Activated effector memory CD4-positive, alpha-beta T cell treated with anti-CD3 and anti-CD28 coated beads, Interleukin-2, amount 50 U/mL, for 16 hours (primary cell): Measurements from ENCODE around the gene CHEK2.
"Not testable (repeated sequence)": the region's sequence is repeated elsewhere in the genome, so short reads cannot be mapped to it uniquely, and the experiment has no call there.

Experiments
- DNase-seq: peaks from one replicate; pipeline ENCODE4 v3.0.0-alpha.2; 2020

Gene CHEK2

DNA sequence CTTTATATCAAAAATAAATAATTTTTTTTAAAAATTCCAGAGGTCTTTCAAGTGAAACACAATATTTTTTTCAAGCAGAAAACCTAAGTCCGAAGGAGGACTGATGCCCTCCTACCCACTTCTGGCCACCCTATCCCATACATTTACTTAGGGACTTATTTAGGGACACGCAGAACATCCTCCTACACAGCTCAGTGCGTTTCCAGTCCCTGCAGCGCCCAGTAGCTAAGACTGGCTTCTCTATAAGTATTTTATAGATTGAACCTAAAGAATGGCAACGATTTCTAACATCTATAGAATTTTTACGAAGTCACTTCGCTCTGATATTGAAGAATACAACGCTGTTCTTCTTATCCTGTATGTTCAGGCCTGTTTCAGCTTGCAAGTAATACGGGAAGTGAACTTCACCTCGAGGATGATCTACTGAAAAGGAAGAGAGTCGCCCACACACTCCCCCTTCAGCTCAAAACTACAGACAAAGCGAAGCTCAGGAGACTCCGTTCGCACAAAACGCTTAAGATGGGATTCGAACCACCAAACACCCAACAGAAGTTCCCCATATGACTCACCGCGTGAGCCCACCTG is 328 bp downstream of the CHEK2 start:
- no peak for DNase-seq

DNA sequence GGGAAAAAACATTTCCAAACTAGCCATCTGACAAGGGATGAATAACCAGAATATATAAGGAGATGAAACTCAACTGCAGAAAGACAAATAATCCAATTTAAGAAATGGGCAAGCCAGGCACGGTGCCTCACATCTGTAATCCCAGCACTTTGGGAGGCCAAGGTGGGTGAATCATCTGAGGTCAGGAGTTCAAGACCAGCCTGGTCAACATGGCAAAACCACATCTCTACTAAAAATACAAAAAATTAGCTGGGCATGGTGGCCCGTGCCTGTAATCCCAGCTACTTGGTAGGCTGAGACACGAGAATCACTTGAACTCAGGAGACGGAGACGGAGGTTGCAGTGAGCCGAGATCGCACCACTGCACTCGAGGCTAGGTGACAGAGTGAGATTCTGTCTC is 2.7 kb downstream of the CHEK2 start:
- not testable (repeated sequence) for DNase-seq

DNA sequence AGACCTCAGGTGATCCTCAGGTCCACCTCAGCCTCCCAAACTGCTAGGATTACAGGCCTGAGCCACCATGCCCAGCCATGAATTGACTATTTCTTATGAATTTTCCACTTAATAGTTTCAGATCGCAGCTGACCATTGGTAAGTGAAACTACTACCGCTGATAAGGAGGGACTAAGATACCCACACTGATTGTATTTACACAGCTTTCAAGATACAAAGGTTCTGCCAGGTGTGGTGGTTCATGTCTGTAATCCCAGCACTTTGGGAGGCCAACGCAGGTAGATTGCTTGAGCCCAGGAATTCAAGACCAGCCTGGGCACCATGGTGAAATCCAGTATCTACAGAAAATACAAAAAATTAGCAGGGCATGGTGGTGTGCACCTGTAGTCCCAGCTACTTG is 3.9 kb downstream of the CHEK2 start:
- DNase-seq, result no peak

DNA sequence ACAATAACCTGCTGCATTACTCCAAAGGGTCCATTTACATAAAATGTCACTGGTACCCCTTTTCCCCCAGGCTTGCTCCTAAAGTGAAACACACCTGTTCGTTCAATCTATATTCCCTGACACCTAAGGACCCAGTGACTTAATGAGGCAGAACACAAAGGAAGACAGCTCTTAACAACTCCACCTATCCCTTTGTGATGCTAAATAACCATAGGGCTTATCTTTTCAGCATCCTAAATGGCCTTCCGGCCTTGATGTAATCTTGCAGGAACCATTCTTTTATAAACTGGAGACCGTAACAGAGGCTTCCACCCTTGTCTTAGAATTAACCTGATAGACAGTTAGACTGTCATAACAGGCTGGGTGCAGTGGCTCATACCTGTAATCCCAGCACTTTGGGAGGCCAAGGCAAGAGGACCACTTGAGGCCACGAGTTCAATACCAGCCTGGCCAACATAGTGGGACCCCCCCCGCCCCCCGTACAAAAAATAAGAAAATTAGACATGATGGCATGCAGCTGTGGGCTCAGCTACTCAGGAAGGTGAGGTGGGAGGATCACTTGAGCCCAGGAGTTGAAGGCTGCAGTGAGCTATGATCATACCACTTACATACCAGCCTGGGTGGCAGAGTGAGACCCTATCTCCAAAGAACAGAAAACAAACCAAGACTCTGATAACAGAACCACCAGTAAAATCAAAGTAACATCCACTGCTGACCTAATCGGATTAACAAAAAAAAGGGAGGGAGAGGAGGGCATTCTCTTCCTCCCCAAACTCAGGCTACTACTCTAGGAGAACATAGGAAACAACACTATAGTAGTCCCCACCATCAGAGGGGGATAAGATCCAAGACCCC is 5.1 kb downstream of the CHEK2 start:
- DNase-seq, result no peak

DNA sequence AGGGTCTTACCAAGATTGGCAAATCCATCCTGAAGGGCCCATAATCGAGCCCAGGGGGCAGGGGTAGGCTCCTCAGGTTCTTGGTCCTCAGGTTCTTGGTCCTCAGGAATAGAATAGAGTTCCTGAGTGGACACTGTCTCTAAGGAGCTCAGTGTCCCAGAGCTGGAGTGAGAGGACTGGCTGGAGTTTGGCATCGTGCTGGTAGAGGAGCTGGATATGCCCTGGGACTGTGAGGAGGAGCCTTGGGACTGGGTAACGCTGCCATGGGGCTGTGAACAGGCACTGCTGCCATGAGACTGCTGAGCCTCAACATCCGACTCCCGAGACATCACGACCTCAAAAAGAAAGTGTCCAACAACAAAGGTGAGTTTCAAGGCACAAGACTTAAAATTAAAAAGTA is 7.2 kb downstream of the CHEK2 start:
- DNase-seq, result no peak

DNA sequence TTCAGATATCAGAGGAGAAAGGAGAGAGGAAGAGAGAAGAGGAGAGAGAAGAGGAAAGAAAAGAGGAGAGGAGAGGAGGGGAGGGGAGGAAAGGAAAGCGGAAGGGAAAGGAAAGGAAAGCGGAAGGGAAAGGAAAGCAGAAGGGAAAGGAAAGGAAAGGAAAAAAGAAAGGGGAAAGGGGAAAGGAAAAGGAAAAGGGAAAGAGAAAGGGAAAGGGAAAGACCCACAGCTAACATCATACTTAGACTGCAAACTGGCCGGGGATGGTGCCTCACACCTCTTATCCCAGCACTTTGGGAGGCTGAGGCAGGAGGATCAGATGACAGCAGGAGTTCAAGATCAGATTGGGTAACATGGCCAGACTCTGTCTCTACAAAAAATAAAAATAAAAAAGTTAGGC is 11.4 kb downstream of the CHEK2 start:
- no peak for DNase-seq

DNA sequence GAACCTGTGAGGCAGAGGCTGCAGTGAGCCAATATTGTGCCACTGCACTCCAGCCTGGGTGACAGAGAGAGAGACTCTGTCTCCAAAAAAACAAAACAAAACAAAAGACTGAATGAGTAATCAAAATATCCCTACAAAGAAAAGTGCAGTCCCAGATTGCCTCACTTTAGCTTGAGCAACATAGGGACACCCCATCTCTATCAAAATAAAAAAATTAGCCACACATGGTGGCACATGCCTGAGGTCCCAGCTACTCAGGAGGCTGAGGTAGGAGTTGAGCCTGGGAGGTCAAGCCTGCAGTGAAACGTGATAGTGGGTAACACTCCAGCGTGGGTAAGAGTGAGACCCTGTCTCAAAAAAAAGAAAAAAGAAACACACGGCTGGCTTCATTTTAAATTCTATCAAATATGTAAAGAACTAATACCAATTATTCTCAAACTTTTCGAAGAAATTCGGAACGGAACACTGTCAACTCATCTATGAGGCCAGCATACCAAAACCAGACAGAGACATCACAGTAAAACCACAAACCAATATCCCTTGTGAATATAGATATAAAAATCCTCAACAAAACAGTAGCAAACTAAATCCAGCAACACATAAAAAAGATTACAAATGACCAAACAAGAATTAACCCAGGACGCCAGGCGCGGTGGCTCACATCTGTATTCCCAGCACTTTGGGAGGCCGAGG is 12.9 kb downstream of the CHEK2 start:
- no peak for DNase-seq

DNA sequence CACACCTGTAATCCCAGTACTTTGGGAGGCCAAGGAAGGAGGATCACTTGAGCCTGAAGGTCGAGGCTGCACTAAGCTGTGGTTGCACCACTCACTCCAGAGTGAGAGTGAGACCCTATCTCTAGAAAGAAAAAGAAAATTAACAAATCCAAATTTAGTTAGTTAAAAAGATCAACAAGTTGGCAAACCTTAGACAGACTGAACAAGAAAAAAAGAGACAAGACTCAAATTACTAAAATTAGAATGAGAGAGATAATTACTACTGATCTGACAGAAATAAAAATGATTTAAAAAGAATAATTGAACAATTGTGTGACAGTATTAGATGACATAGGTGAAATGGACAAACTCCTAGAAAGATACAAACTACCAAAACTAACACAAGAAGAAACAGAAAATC is 13.6 kb downstream of the CHEK2 start:
- no peak for DNase-seq

DNA sequence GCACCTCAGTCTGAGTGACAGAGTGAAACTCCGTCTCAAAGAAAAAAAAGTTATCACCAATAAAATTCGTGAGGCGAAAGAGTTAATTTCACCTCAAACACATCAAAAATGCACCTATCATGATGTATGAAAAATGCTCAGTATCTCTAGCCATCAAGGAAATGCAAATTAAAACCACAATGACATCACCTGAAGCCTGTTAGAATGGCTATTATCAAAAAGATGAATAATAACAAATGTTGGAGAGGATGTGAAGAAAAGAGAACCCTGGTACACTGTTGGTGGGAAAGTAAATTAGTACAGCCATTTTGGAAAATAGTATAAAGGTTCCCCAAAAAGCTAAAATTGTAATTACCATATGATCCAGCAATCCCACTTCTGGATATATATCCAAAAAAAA is 23.6 kb downstream of the CHEK2 start:
- DNase-seq, result no peak

DNA sequence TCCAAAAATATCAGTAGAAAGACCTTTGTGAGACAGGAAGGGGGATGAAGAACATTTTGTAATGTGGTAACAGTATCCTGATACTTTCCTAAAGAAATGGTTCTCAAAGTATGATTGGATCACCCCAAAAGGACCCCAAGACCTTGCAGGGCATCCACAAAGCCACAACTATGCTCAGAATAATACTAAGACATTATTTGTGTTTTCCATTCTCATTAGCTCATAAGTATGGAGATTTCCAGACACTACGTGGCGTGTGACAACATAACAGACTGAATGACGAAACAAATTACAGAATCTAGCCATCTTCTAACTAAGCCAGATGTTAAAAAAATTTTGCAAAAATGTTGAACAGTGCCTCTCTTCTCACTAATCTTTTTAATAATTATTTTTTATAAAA is 24.9 kb downstream of the CHEK2 start:
- no peak for DNase-seq

DNA sequence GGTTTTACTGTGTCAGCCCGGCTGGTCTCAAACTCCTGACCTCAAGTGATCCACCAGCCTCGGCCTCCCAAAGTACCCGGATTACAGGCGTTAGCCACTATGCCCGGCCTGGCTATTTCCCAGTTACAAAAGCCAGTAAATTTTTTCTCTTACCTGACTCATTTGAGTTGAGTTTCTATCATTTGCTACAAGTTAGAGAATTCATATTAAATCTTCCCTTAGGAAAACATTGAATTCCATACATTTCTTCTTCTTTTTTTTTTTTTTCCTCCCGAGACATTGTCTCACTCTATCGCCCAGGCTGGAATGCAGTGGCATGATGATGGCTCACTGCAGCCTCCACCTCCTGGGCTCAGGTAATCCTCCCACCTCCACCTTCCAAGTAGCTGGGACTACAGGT is 26.0 kb downstream of the CHEK2 start:
- DNase-seq, result no peak

DNA sequence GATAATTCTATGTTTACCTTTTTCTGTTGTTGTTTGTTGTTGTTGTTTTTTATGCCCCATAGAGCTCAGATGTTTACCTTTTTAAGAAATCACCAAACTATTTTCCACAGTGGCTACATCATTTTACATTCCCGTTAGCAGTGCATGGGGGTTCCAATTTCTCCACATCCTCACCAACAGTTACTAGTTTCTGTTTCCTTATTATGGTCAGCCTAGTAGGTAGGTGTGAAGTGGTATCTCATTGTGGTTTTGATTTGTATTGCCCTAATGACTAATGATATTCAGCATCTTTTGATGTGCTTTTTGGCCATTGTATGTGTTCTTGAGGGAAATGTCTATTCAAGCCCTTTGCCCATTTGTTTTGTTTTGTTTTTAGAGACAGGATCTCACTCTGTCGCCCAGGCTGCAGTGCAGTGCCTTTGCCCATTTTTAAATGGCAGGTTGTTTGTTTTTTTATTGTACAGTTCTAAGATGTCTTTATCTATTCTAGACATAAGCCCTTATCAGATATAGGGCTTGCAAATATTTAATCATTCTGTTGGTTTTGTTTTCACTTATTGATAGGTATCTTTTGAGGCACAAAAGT is 27.5 kb downstream of the CHEK2 start:
- DNase-seq, result no peak

DNA sequence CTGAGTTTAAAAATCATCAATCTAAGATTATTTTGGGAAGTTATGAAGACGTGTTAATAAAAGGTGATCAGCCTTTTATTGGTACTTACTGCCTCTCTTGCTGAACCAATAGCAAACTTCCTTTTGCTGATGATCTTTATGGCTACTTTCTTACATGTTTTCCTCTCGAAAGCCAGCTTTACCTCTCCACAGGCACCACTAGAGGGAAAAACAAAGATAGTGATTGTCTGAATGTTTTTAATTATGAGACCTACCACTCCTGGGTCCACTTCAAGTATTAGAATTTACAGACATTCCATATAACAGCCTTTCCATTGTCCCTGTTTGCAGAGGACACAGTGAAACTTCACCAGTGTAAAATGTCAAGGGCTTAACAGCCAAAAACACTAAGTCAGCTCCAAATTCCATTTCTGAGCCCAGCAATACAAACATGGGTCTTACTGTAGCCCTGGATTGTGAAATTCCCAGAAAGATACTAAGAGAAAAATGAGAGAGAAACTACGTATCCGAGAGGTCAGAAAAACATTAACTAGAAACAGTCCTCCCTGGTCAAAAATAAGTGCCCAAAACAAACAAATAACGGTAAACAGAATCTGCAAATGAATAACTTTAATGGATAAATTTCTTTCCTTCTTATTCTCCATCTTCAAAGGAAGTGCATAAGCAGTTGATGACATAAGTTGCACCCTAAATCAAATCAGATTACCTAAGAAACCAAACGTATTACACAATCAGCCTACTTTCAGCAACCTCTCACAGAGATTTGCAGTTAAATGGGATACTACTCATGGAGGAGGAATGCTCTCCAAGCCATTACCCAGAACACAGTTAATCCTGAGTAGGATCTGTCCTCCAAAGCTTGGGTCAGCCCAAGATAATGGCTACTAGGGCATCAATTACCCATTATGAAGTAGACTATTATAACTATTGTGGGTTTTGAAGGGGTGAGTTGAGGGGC is 29.5 kb downstream of the CHEK2 start:
- DNase-seq, result no peak

DNA sequence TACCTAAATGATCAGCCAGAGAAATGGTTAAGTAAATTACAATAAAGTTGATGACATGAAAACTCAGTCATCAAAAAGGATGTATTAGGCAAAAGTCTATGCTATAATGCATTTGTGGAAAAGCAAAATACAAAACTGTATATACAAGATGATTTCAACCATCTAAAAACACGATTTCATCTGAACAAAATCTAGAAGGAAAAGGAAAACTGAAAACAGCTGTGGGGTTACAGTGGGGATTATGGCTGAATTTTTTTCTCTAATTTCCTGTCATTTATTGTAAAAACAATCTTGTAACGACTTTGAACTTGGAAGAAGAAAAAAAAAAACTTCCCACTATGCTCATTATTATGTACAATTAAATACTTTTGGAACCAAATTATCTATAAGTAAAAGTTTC is 30.3 kb downstream of the CHEK2 start:
- DNase-seq, result no peak

DNA sequence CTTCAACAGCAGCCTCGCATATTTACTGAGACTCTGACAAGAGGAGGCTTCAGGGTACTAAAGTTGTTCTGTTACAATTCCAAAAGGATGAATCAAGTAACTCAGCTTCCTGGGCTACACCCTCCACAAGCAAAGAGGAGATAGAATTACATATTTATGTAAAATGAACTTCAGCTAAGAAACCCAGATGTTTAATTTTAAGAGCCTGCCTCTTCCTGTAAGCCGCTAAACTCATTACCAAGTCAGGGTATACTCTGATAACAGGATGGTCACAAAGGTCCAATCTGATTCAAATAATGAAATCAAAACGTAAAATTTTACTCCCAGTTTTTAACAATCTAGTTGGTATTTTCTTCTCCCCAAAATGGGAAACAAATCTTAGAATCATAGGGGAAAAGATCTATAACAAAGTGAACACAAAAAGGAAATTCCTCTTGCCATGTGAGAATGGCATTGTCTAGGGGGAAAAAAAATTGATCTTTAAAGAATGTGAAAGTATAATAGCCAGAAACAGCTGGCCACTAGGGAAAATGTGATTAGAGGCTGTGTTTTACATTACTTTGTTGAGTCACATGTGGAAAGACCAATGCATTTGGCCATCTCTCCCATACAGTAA is 30.9 kb downstream of the CHEK2 start:
- DNase-seq, result no peak

DNA sequence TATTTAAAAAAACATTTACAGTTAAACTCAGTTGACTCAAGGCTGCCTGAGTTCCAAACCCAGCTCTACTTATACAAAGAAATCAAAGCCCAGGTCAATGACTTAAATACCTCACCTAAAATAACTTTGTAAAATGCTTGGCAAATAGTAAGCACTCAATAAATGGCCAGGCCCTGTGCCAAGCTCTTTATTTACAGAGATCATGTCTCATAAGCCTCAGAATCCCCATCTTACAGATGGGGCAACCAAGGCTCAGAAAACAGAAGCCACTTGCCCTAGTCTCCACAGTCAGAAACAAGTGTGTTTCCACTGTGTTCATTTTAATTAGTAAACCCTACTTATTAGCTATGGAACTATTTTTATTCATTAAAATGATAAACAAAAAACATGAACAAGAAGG is 31.5 kb downstream of the CHEK2 start:
- no peak for DNase-seq

DNA sequence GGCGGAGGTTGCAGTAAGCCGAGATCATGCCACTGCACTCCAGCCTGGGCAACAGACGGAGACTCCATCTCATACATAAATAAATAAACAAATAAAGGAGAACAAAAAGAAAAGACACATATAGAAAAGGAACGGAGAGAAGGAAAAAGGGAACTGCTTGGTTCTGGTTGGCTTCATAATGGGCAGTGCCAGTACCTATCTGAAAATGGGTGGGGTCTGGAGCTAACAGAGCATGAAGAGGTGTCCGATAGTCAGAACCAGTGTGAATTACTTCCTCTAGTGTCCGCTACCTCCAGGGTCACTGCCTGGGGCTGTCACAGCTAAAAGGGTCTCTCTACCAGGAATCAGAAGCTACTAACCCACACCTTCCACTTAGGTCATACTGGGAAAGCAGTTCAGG is 34.8 kb downstream of the CHEK2 start:
- DNase-seq, result no peak

DNA sequence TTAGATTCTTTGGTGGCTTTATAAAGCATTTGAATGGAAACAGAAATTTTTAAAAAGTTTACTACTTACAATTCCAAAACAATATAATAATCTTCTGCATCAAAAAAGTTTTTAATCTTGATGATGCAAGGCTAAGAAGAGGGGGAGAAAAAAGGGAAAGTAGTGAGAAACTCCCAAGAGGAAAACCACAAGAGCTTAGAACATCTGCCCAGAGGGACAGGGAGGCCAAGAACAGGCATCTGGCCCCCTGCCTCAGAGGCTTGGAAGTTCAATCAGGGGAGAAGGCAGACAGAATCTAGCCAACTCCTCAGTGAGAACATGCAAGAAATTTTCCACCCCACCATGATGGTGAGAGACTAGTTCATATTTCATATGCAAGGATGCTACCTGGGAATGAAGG is 38.2 kb downstream of the CHEK2 start:
- DNase-seq, result no peak

DNA sequence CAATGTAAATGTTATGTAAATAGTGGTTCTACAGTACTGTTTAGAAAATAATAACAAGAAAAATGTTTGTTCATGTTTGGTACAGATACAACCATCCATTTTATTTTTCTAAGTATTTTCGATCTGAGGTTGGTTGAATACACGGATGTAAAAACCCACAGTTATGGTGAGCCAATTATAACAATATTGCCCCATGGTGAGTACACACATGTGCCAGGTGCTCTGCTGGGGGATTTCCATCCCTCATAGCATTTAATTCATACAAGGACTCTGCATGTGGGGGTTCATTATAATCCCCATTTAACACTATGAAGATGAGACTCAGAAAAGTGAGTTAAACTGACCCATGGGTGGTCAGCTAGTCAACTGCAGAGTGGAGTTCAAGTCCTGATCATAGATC is 38.7 kb downstream of the CHEK2 start:
- no peak for DNase-seq

DNA sequence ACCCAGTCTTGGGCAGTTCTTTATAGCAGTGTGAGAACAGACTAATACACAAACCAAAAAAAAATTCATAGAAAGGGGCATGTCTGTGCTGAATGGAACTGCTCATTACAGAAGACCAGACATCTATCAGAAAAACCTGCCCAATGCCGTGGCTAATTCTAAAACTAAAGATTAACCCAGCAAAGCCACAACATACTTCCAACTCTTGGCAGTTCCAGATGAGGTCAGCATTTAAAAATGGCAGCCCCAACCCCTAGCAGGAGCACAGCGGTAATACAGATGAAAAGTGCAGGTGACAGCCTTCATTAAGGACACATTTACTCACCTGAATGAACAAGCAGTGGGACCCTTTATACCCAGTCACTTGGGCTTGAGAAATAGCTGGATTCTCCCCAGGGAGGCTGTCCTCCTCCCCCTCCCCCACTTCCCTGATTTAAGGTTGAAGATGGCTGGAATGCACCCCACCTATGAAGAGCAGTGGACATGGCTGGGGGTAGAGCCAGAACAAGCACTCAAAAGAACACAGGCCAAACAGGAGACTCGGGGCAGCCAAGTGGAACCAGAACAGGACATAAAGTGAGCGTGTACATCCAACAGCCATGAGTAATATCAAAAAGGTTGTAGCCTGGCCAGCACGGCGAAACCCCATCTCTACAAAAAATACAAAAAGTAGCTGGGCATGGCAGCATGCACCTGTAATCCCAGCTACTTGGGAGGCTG is 48.4 kb downstream of the CHEK2 start:
- not testable (repeated sequence) for DNase-seq

DNA sequence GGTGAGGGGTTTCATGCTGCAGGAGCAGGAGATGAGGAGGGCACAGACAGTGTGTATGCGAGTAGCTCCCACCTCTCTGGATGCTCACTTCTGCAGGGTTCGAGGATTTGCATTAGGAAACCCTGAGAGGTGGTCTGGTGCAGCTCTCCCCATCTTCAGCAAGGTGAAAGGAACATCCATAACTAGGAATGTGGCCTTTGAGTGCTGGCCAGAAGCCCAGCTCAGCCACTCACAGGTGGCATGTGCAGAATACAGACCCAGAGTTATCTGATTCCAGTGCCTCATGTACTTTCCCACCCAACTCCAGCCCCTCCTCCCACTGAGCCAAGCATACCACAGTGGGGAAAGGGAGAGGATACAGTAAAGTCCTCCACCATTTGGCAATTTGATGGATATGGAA is 51.8 kb downstream of the CHEK2 start:
- DNase-seq, result not testable (repeated sequence)
